NCI-H526 (cell line): ENCODE results near the gene TCF7.
A peak's percentile ranks its signal among the peaks of the same experiment; 100 is the strongest.

Experiments
- DNase-seq, 2 experiments: peaks; one replicate each; lab custom pipeline; 2025; lab: John Stamatoyannopoulos, UW

The TCF7 gene

DNA sequence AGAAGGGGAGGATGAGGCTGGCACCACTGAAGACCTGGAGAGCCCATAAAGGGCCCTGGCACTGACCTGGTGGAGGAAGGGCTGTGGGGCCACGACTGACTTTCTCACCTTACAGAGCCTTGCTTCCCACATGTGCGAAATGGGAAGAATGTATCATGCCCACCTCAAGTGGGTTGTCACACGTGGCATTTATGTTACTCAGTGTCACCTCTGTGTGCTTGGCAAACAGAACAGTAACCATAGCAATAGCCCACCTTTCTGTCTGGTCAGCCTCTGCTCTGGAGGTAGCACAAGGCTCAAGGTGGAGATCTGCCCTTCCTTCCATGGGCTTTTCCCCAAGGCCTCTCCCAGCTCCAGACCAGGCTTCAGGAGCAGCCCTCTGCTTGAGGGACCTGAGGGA, 16.7 kb downstream of the TCF7 start:
- DNase-seq: no peak

GRCh38 chr5:134131578-134132350, 17.3 kb downstream of the TCF7 start:
- DNase-seq: no peak

DNA sequence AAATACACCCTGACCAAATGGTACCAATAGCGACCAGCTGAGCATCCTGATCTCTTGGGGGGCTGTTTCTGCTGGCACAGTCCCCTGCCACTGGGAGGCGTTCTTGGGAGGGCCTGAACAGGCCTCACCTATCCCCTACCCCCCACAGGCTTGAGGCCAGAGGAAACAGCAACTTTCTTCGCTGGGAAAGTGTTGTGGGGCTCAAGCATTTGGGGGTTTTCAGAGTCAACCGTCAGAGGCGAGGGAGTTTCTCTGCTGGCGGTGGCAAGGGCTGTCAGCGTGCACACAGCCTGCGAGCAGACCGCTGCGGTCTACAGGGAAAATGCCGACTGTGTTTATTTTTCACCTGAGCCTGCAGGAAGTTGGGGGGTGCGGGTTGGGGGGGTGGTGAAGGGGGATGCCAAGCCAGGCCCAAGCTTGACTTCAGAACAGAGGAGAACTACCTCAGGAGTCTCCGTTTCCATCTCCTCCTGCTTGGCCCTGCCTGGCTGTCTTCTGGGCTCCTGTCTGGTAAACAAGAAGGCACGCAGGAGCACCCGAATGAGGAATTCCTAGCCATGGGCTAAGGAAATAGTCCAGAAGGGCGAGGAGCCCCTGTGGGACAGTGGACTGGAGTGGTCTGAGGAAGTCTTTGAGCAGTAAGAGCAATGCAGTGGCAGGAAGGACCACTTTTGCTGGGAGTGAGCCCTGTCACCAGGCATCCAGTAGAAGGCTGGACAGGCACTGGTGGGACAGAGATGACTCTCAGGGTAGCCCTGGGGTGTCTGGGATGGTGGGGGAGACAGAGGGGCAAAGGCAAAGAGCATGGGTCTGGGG, 18.1 kb downstream of the TCF7 start:
- no peak for DNase-seq

- no peak for DNase-seq
Measured at GRCh38 chr5:134133188-134133994, 18.9 kb downstream of the TCF7 start.

DNA sequence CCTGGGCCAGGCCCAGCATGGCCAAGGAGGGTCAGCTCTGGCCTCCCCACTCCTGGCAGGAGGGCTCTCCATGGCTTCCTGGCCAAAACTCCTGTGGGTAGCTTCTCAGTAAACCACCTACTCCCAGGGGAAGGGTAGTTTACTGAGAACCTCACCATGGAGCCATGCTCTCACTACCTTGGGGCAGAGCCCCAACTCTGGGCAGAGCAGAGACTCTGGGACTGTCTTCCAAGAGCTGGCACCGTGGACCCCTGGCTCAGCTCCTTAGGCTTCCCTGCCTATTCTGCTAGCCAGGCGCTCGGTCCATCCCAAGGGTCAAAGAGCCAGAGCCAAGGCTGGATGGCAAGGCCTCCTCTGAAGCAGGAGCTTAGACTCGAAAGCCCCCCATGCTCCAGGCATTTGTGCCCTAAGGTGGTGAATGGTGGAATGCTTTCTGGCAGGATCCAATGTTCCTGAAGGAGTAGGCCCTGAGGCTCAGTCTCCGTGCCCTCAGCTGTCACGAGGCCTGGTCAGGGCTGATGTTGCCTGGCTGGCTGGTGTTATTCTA, 19.6 kb downstream of the TCF7 start:
- DNase-seq: no peak

DNA sequence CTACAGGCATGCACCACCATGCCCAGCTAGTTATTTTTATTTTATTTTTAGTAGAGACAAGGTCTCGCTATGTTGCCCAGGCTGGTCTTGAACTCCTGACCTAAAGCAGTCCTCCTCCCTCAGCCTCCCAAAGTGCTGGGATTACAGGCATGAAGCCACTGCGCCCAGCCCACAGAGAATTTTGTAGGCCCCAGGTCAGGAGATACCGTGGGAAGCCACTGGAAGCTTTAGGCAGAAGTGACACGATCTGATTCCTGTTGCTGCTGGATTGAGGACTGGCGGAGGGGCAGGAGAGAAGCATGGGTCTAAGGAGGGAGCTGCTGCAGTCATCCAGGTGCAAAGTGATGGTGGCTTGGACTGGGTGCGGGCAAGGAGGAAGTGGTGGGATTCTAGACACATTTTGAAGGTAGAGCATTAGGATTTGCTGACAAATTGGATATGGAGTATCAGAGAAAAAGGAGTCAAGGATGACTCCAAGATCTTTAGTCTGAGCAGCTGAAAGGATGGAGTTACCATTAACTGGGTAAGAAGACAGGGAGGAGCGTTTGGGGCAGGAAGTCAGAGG, 20.7 kb downstream of the TCF7 start:
- no peak for DNase-seq

DNA sequence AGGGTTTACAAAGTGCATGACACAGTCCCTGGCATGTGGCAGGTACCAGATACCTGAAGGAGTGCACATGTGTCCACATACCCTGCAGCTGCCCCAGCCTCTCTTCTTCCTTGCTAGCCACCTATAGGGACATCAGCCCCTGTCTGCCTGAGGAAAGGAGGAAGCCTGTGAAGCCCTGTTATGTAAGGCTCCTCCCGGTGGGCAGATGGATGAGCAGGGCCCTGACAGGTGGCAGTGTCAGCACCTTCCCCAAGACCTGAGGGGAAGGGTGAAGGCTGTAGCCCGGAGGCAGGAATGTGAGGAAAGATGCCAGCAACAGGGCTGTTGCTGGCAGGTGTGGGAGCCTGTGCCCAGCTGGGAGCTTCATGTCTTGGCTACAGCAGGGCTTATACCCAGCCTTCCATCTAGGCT, 21.7 kb downstream of the TCF7 start:
- no peak for DNase-seq

DNA sequence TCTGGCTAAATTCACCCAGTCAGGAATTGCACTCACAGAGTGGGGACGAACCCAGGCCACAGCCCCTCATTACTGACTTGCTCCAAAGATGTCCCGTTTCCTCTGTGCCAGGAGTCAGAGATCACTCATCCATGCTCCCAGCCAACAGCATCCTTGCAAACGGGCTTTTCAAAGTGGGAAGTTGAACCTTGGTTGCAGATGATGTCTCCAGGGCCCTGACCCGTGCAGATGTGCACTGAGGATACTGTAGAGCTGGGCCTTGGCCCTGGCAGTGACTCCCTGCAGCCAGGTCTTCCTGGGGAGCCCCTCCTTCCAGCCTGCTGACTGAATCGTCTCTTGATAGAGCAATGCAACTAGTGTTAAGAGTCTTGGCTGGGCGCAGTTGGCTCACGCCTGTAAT, 22.3 kb downstream of the TCF7 start:
- DNase-seq: no peak

DNA sequence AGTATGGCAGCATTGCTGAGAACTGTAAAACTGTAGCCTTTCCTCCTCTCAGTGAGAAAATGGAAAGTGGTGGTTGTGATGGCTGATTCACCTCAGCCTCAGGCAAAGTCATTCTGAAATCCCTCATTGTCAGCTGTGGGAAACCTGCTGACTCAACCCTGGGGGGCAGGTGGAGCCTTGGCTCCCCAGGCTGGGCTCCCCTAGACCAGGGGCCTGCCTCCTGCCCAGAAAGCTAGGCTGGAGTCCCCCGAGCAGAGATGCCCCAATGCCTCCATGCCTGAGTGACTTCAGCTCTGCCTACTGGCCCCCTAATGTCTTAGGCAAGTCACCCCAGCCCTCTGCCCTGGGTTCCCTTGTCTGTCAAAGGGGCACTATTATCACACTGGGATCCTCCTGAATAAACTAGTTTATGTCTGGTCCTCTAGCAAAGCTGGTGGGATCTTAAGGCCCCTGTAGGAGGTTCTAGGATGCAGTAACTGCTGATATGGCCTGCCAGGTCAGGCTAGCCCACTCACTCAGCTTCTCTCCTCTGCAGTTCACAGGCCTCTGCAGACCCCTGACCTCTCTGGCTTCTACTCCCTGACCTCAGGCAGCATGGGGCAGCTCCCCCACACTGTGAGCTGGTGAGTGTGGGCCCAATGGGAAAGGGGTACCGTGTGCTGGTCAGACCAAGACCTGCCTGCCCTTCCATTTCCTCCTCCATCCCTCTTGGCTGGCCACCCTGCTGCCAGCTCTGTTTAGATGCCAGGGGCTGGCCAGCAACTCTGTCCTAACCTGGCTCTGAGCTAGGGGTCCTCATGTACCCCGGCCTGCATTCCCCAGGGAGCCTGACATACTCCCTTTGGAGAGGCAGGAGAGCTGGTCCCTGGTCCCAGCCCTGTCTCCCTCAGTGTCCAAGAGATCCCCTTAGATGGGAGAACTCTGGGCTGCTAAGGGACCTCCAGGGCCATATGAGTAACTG, 24.2 kb downstream of the TCF7 start:
- no peak for DNase-seq

DNA sequence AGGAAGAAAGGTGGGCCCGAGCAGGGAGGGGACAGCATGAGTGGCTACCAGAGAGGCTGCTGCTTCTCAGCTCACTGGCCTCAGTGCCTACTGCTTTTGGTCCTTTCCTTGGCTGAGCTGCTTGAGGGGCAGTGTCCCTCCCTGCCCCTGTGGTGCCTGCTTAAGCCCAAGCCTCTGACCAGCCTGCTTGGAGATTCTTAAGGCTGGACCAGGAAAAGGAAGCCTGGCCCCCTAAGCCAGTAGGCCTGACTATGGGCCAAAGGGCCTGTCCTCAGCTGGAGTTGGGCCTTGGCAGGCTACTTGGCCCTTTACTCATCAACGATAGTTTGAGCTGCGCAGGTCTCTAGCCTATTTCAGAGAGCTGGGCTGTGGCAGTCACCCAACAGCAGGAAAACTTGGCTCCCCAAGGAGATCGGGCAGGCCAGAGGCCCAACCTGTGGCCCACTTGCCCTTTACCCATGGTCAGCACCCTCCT, 24.9 kb downstream of the TCF7 start:
- DNase-seq: no peak

GRCh38 chr5:134139891-134140469, 25.5 kb downstream of the TCF7 start:
- no peak for DNase-seq

DNA sequence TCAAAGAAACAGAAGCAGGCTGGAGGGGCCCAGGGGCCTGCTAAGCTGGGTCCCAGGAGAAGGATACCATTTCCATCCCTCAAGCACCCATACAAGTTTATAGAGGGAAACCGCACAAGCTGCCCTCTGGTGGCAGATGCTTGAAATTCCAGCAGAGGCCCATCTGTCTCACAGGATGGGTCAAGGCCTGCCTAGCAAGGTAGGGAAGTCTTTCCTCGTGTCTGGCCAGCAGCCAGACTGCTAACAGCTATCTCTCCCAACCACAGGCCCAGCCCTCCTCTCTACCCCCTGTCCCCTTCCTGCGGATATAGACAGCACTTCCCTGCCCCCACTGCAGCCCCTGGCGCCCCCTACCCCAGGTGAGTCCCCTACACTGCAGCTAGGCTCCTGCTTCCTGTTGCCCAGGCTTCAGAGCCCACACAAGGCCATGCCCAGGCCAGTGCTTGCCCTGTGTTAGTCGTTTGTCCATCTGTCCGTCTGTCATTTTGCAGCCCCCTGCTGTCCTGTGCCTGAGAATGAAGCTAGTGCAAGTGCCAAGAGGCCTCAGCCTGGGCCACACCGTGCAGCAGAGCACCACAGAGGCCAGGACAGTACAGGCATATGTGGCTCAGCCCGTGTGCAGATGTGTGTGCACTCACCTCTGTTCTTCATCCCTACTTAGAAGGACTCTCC, 26.2 kb downstream of the TCF7 start:
- peak; percentile 2 to 72 for DNase-seq

DNA sequence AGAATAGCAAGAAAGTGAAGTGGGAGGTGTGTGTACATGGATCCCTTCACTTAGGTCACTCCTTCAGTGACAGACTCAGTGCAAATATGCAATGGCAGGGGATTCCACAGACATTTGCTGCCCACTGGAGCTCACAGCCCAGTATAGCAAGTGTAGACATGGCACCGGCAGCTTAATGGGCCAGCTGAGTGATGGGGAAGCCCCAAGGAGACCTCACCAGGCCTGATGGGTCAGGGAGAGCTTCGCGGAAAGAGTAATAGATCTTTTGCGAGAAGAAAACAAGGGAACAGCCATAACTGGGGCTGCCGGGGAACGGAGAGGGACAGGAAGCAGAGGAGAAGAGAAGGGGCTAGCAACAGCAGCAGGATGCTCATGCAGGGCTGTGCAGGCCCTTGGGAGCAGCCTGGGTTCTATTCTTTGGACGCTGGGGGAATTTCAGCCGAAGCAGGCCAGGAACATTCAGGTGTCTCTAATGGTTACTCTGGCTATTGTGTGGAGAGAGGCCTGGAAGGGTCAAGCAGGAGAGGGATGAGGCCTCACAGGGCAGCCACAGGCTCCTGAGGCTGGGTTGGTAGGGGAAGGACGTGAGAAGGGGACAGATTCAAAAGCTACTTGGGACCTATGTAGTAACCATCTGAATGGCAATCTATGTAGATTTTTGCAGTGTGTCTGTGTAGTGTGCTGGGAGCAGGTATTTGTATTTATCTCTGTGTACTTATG, 27.0 kb downstream of the TCF7 start:
- no peak for DNase-seq

DNA sequence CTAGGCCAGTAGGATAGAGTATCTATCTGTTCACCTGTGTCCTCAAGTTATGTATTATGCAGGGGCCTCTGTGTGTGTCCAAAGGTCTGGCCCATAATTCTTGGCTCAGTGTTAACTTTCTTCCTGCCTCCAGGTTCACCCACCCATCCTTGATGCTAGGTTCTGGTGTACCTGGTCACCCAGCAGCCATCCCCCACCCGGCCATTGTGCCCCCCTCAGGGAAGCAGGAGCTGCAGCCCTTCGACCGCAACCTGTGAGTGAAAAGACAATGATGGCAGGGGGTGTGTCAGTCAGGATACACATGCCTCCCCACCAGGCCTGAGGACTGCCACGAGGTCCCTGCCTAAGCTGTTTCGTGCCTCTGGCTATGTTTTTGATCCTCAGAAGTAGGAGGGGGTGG, 27.6 kb downstream of the TCF7 start:
- DNase-seq: no peak

GRCh38 chr5:134142806-134143205, 28.3 kb downstream of the TCF7 start:
- DNase-seq: no peak

DNA sequence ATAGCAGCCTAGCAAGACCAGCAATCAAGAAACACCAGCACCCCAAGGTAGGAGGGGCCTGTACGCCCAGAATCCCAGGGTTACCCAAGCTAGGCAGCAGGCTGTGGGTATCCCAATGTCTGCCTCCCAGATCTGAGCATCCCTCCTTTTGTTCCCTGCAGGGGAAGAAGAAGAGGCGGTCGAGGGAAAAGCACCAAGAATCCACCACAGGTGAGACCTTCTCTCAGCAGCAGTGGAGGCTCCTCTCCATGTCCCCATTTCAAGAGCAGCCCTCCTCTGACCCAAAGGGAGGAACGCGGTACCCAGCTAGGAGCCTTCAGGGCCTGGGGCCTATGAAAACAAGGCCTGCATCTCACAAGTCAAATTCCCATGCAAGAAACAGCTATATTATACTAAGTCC, 28.9 kb downstream of the TCF7 start:
- DNase-seq: no peak

GRCh38 chr5:134143944-134144941, 29.8 kb downstream of the TCF7 start:
- no peak for DNase-seq
